ENCODE results near the gene TNRC18.

DNA sequence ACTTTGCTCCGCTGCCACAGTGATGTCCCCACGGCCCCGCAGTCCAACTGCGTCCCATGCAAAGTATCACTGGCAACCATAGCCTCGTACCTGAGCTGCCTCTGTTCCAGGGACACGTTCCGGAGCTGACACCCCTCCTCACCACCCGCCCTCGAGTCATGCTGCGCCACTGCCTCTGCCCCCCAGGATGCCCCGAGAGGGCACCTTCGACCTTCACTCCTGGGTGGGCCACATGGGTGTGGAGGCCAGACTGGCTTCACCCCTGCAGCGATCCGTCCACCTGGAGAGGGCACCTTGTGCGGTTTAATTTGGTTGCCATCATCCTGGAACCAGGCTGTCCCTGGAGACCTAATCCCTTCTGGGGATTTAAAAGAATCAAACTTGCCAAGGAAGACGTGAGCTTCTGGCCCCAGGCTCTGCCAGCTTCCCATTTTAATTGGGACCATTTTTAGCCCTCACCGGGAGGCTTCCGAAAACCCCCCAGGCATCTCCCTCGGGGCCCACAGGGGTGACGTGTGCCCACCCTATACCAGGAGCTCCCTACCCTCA is 19.2 kb upstream of the TNRC18 start:
- TF ChIP-seq POLR2AphosphoS5 (IDR thresholded peaks at IDR 0.05; ENCODE audit: low read depth, low read length) (no peak), RFX5 (IDR thresholded peaks at IDR 0.05; ENCODE audit: low read length) (no peak), SIN3A (IDR thresholded peaks at IDR 0.05; ENCODE audit: borderline replicate concordance, low read depth, low read length) (no peak), CHD2 (IDR thresholded peaks at IDR 0.05; ENCODE audit: low read length, partially characterized antibody) (no peak), EP300 (IDR thresholded peaks at IDR 0.05; ENCODE audit: borderline replicate concordance in 1 of 2, low read depth in 1 of 2, low read length in 1 of 2) (no peak)
- TF ChIP-seq, protein P1, sequence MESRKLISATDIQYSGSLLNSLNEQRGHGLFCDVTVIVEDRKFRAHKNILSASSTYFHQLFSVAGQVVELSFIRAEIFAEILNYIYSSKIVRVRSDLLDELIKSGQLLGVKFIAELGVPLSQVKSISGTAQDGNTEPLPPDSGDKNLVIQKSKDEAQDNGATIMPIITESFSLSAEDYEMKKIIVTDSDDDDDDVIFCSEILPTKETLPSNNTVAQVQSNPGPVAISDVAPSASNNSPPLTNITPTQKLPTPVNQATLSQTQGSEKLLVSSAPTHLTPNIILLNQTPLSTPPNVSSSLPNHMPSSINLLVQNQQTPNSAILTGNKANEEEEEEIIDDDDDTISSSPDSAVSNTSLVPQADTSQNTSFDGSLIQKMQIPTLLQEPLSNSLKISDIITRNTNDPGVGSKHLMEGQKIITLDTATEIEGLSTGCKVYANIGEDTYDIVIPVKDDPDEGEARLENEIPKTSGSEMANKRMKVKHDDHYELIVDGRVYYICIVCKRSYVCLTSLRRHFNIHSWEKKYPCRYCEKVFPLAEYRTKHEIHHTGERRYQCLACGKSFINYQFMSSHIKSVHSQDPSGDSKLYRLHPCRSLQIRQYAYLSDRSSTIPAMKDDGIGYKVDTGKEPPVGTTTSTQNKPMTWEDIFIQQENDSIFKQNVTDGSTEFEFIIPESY (IDR thresholded peaks at IDR 0.05; ENCODE audit: borderline replicate concordance, low read depth): no peak
- TF ChIP-seq, protein P2, sequence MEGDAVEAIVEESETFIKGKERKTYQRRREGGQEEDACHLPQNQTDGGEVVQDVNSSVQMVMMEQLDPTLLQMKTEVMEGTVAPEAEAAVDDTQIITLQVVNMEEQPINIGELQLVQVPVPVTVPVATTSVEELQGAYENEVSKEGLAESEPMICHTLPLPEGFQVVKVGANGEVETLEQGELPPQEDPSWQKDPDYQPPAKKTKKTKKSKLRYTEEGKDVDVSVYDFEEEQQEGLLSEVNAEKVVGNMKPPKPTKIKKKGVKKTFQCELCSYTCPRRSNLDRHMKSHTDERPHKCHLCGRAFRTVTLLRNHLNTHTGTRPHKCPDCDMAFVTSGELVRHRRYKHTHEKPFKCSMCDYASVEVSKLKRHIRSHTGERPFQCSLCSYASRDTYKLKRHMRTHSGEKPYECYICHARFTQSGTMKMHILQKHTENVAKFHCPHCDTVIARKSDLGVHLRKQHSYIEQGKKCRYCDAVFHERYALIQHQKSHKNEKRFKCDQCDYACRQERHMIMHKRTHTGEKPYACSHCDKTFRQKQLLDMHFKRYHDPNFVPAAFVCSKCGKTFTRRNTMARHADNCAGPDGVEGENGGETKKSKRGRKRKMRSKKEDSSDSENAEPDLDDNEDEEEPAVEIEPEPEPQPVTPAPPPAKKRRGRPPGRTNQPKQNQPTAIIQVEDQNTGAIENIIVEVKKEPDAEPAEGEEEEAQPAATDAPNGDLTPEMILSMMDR (IDR thresholded peaks at IDR 0.05): no peak
- TF ChIP-seq, protein P3, sequence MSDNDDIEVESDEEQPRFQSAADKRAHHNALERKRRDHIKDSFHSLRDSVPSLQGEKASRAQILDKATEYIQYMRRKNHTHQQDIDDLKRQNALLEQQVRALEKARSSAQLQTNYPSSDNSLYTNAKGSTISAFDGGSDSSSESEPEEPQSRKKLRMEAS (IDR thresholded peaks at IDR 0.05; ENCODE audit: low read depth): no peak

Measured in SK-N-SH (cell line).